T1000 (cell line): ENCODE measurements around the gene GATA2.

Experiments used
- DNase-seq: peaks from one replicate; lab custom pipeline; 2025; ENCODE audit warnings: mixed read lengths; lab: John Stamatoyannopoulos, UW

The GATA2 gene

GRCh38 chr3:128473737-128474136 is 19.3 kb downstream of the GATA2 start:
- no peak for DNase-seq

GRCh38 chr3:128473180-128473519 is 19.9 kb downstream of the GATA2 start:
- no peak for DNase-seq

- no peak for DNase-seq
Observed at GRCh38 chr3:128472449-128473179, 20.4 kb downstream of the GATA2 start.

GRCh38 chr3:128471720-128472119 is 21.3 kb downstream of the GATA2 start:
- DNase-seq = no peak

GRCh38 chr3:128471110-128471509 is 21.9 kb downstream of the GATA2 start:
- no peak for DNase-seq

- DNase-seq = no peak
Observed at GRCh38 chr3:128470134-128470899, 22.7 kb downstream of the GATA2 start.

- DNase-seq = no peak
Observed at GRCh38 chr3:128469556-128469955, 23.4 kb downstream of the GATA2 start.

GRCh38 chr3:128468791-128469527 is 24.0 kb downstream of the GATA2 start:
- no peak for DNase-seq

GRCh38 chr3:128468285-128468790 is 24.7 kb downstream of the GATA2 start:
- DNase-seq = no peak

GRCh38 chr3:128466840-128467541 is 26.0 kb downstream of the GATA2 start, which contains the start of gene DNAJB8:
Gene DNAJB8, minus strand, starts transcription at chr3:128466890. Its CDS starts 3,645 bp downstream, at chr3:128463245.
- no peak for DNase-seq

GRCh38 chr3:128464702-128465101 is 28.3 kb downstream of the GATA2 start:
- DNase-seq = no peak

GRCh38 chr3:128464188-128464587 is 28.8 kb downstream of the GATA2 start:
- DNase-seq = no peak

GRCh38 chr3:128463771-128464170 is 29.2 kb downstream of the GATA2 start:
- DNase-seq = no peak

GRCh38 chr3:128463354-128463753 is 29.6 kb downstream of the GATA2 start:
- DNase-seq = no peak

- DNase-seq = no peak
Observed at GRCh38 chr3:128462931-128463330, 30.1 kb downstream of the GATA2 start.

GRCh38 chr3:128462341-128462910 is 30.6 kb downstream of the GATA2 start:
- DNase-seq = no peak

GRCh38 chr3:128461731-128462130 is 31.3 kb downstream of the GATA2 start:
- no peak for DNase-seq

- no peak for DNase-seq
Observed at GRCh38 chr3:128459461-128459820, 33.6 kb downstream of the GATA2 start.

GRCh38 chr3:128458746-128459460 is 34.1 kb downstream of the GATA2 start:
- no peak for DNase-seq

- no peak for DNase-seq
Observed at GRCh38 chr3:128457937-128458336, 35.1 kb downstream of the GATA2 start.
